PFSK-1 (cell line): ENCODE results near the gene SESTD1.

Experiments used
- FOXP2 ChIP-seq: optimal IDR thresholded peaks from 2 replicates; pipeline ENCODE3; 2011; ENCODE audit warnings: borderline replicate concordance, control low read depth, inconsistent platforms; ENCODE audit not compliant: insufficient read depth; ENCODE audit errors: extremely low read length, extremely low read depth
- POLR2AphosphoS5 ChIP-seq: IDR thresholded peaks from 2 replicates; pipeline ENCODE4 v1.6.1; 2012; ENCODE audit warnings: low read depth, mild to moderate bottlenecking, control low read depth, low read length, moderate library complexity
- SIN3A ChIP-seq: IDR thresholded peaks from 2 replicates; pipeline ENCODE4 v1.6.1; 2012; ENCODE audit warnings: mild to moderate bottlenecking, low read length, moderate library complexity, borderline replicate concordance; ENCODE audit not compliant: insufficient read depth
- TAF1 ChIP-seq: IDR thresholded peaks from 2 replicates; pipeline ENCODE4 v1.6.1; 2012; ENCODE audit warnings: low read length, control low read depth, borderline replicate concordance; ENCODE audit not compliant: insufficient read depth
- TF ChIP-seq, protein P1 (sequence below), 2 experiments: IDR thresholded peaks; 2 replicates each; pipeline versions ENCODE4 v1.6.1 to v1.8.0; 2011 to 2012; ENCODE audit warnings: low read depth in 2 of 2, low read length in 2 of 2, control low read depth in 1 of 2, inconsistent platforms in 1 of 2, mild to moderate bottlenecking in 1 of 2, moderate library complexity in 1 of 2; ENCODE audit not compliant: insufficient read depth in 1 of 2

Gene SESTD1

GRCh38 chr2:179107737-179108136 is 156.9 kb downstream of the SESTD1 start:
- TF ChIP-seq TAF1 (no peak), SIN3A (peak; percentile 61; the same call in 1 of the 2 replicates)

GRCh38 chr2:179106676-179107428 is 157.8 kb downstream of the SESTD1 start:
- TF ChIP-seq TAF1 (no peak), SIN3A (0 out of 2 replicates have a peak, but pooled peaks have one; percentile 52), FOXP2 (no peak)

DNA sequence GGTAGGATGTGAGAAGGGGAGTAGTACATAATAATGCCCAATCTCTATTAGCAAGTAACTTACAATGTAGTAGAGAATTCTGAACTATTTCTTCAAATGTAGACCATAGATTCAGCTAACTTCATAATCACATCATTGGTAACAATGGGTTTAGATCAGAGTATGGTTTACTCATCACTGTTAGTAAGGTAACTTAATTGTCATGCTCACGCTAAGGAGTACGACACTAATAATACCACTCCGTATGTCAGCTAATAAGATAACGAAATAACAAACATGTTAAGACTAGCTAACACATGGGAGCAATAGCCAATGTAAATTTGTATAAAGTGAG is 158.3 kb downstream of the SESTD1 start:
- no peak for TF ChIP-seq TAF1
- TF ChIP-seq POLR2AphosphoS5 = no peak
- TF ChIP-seq FOXP2 = no peak
- TF ChIP-seq, protein P1, sequence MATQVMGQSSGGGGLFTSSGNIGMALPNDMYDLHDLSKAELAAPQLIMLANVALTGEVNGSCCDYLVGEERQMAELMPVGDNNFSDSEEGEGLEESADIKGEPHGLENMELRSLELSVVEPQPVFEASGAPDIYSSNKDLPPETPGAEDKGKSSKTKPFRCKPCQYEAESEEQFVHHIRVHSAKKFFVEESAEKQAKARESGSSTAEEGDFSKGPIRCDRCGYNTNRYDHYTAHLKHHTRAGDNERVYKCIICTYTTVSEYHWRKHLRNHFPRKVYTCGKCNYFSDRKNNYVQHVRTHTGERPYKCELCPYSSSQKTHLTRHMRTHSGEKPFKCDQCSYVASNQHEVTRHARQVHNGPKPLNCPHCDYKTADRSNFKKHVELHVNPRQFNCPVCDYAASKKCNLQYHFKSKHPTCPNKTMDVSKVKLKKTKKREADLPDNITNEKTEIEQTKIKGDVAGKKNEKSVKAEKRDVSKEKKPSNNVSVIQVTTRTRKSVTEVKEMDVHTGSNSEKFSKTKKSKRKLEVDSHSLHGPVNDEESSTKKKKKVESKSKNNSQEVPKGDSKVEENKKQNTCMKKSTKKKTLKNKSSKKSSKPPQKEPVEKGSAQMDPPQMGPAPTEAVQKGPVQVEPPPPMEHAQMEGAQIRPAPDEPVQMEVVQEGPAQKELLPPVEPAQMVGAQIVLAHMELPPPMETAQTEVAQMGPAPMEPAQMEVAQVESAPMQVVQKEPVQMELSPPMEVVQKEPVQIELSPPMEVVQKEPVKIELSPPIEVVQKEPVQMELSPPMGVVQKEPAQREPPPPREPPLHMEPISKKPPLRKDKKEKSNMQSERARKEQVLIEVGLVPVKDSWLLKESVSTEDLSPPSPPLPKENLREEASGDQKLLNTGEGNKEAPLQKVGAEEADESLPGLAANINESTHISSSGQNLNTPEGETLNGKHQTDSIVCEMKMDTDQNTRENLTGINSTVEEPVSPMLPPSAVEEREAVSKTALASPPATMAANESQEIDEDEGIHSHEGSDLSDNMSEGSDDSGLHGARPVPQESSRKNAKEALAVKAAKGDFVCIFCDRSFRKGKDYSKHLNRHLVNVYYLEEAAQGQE (IDR thresholded peaks at IDR 0.05; ENCODE audit: insufficient read depth in 1 of 2, low read depth in 2 of 2, low read length in 2 of 2) = no peak
- TF ChIP-seq SIN3A = no peak

GRCh38 chr2:179104736-179105135 is 159.9 kb downstream of the SESTD1 start:
- TF ChIP-seq, protein P1 (IDR thresholded peaks at IDR 0.05; ENCODE audit: insufficient read depth in 1 of 2, low read depth in 2 of 2, low read length in 2 of 2) = no peak
- no peak for TF ChIP-seq SIN3A

DNA sequence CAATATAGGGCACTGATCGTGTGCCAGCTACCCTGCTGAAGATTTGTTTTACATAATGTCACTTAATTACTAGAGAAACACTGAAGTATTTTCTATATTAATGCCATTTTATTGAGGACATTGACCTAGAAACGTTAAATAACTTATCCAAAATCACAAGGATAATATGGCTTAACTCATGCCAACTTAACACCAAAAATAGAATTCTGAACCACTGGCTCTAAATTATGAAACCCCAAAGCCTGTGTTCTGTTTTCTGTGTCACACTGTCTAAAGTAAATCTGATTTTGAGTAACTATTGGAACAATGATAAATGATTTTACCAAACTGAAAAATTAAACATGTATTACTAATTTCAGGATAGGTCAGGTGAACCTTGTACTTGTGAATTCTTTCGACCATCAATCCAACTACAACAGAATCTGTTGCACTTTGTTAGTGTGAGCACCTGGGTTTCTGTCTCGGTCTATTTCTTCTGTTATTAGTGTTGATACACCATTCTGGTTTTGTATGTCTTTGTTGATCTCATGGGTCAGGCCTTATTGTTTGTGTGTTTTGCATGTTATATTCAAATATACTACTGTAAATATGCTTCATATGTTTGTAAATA is 166.4 kb downstream of the SESTD1 start:
- TF ChIP-seq SIN3A (no peak), FOXP2 (no peak), TAF1 (no peak), POLR2AphosphoS5 (no peak)
- TF ChIP-seq, protein P1 (IDR thresholded peaks at IDR 0.05; ENCODE audit: insufficient read depth in 1 of 2, low read depth in 2 of 2, low read length in 2 of 2) = no peak

DNA sequence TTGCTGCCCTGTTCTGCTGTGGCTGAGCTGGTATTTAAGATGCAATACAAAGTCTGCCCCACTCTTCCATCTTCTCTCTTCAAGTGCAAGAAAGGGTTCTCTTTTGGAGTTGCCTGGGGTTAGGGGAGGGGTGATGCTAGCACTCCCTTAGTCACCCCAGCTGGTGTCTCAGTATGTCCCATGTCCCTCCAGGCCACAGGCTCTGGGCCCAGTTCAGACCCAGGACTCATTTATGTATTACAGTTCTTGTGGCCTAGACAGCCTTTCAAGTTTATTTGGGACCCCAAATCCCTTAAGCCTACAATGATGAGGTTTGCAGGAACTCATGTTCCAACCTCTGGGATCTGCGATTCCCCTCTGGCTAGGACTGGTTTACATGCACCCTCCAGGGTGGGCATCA is 167.5 kb downstream of the SESTD1 start:
- no peak for TF ChIP-seq FOXP2
- TF ChIP-seq, protein P1 (IDR thresholded peaks at IDR 0.05; ENCODE audit: insufficient read depth in 1 of 2, low read depth in 2 of 2, low read length in 2 of 2) = no peak
- no peak for TF ChIP-seq TAF1
- no peak for TF ChIP-seq SIN3A
- no peak for TF ChIP-seq POLR2AphosphoS5
